Activated CD8-positive, alpha-beta memory T cell treated with anti-CD3 and anti-CD28 coated beads, Interleukin-2, amount 10 ng/mL, durations not matched to agents 7 days and 5 days (primary cell): ENCODE results near the gene ABHD13. TPM values are rescaled to one million over a fixed set of nuclear protein-coding genes. Genes with fewer than 3 reads are reported as not detected.
A peak's percentile ranks its signal among the peaks of the same experiment; 100 is the strongest.
"Not testable (repeated sequence)": the region's sequence is repeated elsewhere in the genome, so short reads cannot be mapped to it uniquely, and the experiment has no call there.

ENCODE experiments used
- ATAC-seq: fragments of 150-1000 bp; cut with Tn5 transposase; one replicate; pipeline ENCODE4 v1.10.0; 2021; ENCODE audit warnings: moderate library complexity
- CTCF ChIA-PET: fragments of 350-600 bp; sonication (Branson Sonifier 250); formaldehyde crosslinking; loops from one replicate; lab custom pipeline; 2021; ENCODE audit warnings: antibody characterized with exemption; lab: Charles Lee
- DNase-seq: peaks from one replicate; pipeline ENCODE4 v3.0.0-alpha.2; 2020
- H3K27ac Mint-ChIP-seq: one replicate; pipeline ENCODE4 v1.8.0; 2021; ENCODE audit warnings: mild to moderate bottlenecking, mixed read lengths
- H3K27me3 Mint-ChIP-seq: one replicate; pipeline ENCODE4 v1.8.0; 2021; ENCODE audit warnings: mixed read lengths
- H3K36me3 Mint-ChIP-seq: one replicate; pipeline ENCODE4 v1.8.0; 2021; ENCODE audit warnings: mild to moderate bottlenecking, mixed read lengths
- H3K4me1 Mint-ChIP-seq: one replicate; pipeline ENCODE4 v1.8.0; 2021; ENCODE audit warnings: mixed read lengths
- H3K4me3 Mint-ChIP-seq: one replicate; pipeline ENCODE4 v1.8.0; 2021; ENCODE audit warnings: mild to moderate bottlenecking, moderate library complexity, mixed read lengths
- H3K9me3 Mint-ChIP-seq: one replicate; pipeline ENCODE4 v1.8.0; 2022; ENCODE audit warnings: low read depth, mixed read lengths
- total RNA-seq, 2 experiments: library from RNA; stranded (reverse); gene quantifications; one replicate each; pipeline ENCODE4 v1.2.3, GENCODE V29; 2021

The ABHD13 gene
- total RNA-seq, 2 experiments from 2014 or later: 5.8 to 6.2 TPM

DNA sequence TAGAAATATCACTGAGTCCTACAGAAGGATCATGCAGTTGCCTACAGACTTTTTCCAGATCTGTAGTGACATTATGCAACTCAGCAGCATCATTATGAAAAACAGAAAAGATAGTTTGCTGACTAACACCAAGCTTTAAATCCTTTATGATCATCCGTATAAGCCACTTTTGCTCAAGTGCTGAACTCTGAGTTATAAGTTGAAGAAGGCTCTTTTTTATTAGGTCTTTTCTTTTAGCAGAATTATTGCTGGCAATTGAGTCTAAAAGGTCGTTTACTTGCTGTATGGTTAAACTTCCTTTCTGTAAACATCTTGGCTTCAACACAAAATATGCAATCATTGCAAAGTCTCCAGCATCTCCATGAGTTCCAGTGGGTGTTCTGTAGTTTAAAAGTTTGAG, 7.6 kb upstream of the ABHD13 start:
- no peak overlapping the region for H3K27ac Mint-ChIP-seq
- CTCF ChIA-PET: no interaction called here
- no peak overlapping the region for H3K4me3 Mint-ChIP-seq
- H3K4me1 Mint-ChIP-seq: peaks cover 17% of the 10 kb centered on the region
- H3K27me3 Mint-ChIP-seq: peaks cover 6% of the 10 kb centered on the region
- peaks cover 31% of the 10 kb centered on the region for H3K36me3 Mint-ChIP-seq
- no peak for DNase-seq
- ATAC-seq: no peak
- no peaks in the 10 kb centered on the region for H3K9me3 Mint-ChIP-seq

DNA sequence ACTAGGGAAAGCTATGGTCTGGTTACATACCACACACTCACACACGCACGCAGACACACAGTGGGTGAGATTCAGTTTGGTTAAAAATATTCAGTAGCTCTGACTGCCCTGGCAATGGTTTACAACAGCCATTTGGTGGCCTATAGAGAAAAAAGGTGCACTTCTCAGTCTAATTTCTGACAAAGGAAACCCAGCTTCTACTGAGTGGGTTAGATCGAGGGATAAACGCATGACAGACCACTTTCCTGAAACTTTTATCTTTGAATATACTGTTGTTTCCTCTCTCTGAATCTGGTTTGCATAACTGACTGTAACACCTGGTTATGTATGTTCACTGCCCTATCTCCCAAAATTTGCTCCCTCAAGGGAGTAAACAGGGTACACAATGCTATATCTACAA, 5.3 kb upstream of the ABHD13 start:
- H3K27ac Mint-ChIP-seq: no peak overlapping the region
- DNase-seq (no peak), ATAC-seq (no peak)
- H3K9me3 Mint-ChIP-seq: no peaks in the 10 kb centered on the region
- H3K4me3 Mint-ChIP-seq: no peak overlapping the region
- CTCF ChIA-PET: no interaction called here
- peaks cover 28% of the 10 kb centered on the region for H3K4me1 Mint-ChIP-seq
- H3K36me3 Mint-ChIP-seq: peaks cover 30% of the 10 kb centered on the region
- no peaks in the 10 kb centered on the region for H3K27me3 Mint-ChIP-seq

DNA sequence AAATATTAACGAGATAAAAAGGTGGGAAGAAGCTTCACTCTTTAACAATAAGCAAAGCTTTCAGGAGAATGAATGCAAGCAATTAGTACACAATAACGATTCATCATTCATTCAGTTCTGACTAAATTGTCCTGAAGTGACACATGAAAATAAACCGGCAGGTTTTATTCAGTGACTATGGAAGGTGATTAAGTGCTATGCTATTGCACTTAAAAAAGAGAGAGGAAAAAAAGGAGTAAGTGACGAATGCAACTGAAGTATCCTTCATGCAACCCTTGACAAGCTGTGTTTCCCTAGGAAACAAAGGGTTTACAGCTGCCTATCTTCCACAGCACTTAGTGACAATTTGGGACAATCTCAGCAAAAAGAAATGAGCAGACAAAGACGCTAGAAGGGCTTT, 4.2 kb upstream of the ABHD13 start:
- peaks cover 29% of the 10 kb centered on the region for H3K4me1 Mint-ChIP-seq
- H3K27me3 Mint-ChIP-seq: no peaks in the 10 kb centered on the region
- peaks cover 23% of the 10 kb centered on the region for H3K36me3 Mint-ChIP-seq
- CTCF ChIA-PET: no interaction called here
- peak overlapping the region; percentile 57 for H3K27ac Mint-ChIP-seq
- no peaks in the 10 kb centered on the region for H3K9me3 Mint-ChIP-seq
- DNase-seq: no peak
- peak overlapping the region; percentile 64 for H3K4me3 Mint-ChIP-seq
- ATAC-seq: no peak

DNA sequence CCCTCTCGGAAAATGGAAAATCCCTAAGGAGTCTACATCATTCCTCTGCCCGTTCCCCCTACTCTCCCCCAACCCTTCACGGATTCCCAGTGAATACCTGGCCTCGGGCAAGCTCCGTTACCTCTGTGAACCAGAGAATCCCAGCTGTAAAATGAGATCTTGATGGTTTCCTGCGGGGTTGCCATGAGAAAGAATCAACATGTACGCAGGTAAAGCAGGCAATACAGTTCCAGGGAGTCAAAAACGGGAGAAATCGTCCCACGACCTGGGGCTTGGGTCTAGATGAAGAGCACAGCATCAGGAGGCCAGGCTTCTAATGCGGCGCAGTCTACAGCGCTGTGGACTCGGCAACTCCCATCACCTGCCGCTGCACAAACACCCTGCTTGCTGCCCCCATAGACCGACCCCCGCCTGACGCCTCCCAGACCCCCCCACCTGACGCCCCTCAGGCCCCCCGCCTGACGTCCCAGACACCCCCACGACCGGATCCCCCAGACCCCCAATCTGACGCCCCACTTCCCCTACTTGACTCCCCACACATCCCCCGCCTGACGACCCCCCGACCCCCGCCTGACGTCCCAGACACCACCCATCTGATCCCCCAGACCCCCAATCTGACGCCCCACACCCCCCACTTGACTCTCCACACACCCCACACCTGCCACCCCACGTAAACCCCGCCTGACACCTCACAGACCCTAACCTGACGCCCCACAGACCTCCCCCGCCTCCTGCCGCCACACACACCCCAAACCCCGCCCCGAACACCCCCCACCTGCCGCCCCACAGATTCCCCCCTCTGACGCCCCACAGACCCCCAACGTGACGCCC, 3.5 kb upstream of the ABHD13 start:
- peak overlapping the region; percentile 57 for H3K27ac Mint-ChIP-seq
- CTCF ChIA-PET: no interaction called here
- H3K9me3 Mint-ChIP-seq: no peaks in the 10 kb centered on the region
- ATAC-seq (no peak), DNase-seq (no peak)
- H3K36me3 Mint-ChIP-seq: peaks cover 18% of the 10 kb centered on the region
- peak overlapping the region; percentile 76 for H3K4me3 Mint-ChIP-seq
- H3K4me1 Mint-ChIP-seq: peaks cover 36% of the 10 kb centered on the region
- no peaks in the 10 kb centered on the region for H3K27me3 Mint-ChIP-seq

DNA sequence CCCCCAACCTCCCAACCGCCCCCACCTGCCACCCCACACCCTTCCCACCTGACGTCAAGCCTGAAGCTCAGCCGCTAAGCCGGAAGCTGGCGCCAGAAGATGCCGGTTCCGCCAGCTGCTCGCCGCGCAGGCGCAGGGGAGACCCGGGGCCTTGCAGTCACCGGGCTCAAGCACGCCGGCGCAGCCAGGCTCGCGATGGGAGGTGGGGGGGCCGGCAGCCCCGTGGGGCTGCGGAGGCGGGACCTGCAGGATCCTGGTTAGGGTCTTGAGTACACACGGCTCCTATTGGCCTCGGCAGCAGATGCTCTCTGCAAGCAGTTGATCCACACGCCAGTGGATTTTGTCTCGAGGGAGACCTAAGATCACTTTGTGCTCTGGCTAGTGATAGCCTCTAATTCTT, 2.8 kb upstream of the ABHD13 start, which contains the start of gene LIG4:
Gene LIG4, minus strand, starts transcription at position 101 of the 400 bp plus-strand sequence. CDS start 4,268 bp downstream, outside the sequence.
- H3K4me1 Mint-ChIP-seq: peaks cover 44% of the 10 kb centered on the region
- peak within 1 kb of the TSS; percentile 76 for H3K4me3 Mint-ChIP-seq
- DNase-seq (peak; percentile 95), ATAC-seq (peak; percentile 80)
- CTCF ChIA-PET: interaction anchor here (1.0 kb wide), 2 partner anchors 38 to 55 kb away, joined by 3 read pairs; partner anchors contain the start of gene TNFSF13B
- no peaks in the 10 kb centered on the region for H3K27me3 Mint-ChIP-seq
- peak within 1 kb of the TSS; percentile 80 for H3K27ac Mint-ChIP-seq
- peaks cover 10% of the 10 kb centered on the region for H3K36me3 Mint-ChIP-seq
- no peaks in the 10 kb centered on the region for H3K9me3 Mint-ChIP-seq

DNA sequence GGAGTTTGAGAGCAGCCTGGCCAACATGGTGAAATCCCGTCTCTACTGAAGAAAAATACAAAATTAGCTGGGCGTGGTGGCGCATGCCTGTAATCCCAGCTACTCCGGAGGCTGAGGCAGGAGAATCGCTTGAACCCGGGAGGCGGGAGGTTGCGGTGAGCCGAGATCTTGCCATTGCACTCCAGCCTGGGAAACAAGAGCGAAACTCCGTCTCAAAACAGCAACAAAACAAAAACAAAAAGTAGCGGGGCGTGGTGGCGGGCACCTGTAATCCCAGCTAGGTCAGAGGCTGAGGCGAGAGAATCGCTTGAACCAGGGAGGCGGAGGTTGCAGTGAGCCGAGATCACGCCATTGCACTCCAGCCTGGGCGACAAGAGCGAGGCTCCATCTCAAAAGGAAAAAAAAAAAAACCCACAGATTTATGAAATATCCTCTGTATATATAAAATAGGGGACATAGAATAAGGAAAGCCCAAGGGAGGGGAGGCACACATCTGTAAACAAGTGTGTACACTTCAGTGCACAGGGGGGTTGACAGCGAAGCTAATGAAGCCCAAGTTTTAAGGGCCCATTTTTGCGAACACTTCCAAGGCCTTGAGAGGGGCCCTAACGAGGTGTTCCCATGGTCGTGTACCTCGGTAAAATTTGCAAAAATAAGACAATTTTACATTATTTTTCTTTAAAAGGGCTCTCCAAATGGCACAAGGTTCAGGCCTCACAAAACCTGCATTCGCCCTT, 717 bp upstream of the ABHD13 start:
- H3K27me3 Mint-ChIP-seq: not testable (repeated sequence)

DNA sequence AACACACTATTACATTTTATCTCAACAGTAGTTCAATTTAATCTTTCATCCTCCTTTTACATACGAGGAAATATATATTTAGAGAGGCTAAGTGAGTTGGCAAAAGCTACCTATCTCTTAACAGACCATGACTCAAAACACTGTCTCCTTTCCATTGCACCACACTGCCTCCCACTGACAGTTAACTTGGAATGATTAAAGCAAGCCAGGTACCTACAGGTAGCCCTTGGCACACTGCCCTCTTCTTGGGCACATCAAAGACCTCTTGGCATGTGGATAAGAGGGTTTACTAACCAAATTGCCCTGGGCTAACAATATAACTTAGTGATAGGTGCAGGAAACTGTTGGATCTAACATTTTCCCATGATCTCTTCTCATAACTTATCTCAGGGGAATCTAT, 1.8 kb downstream of the ABHD13 start:
- peaks cover 41% of the 10 kb centered on the region for H3K4me1 Mint-ChIP-seq
- H3K4me3 Mint-ChIP-seq: peak overlapping the region; percentile 89
- no peaks in the 10 kb centered on the region for H3K27me3 Mint-ChIP-seq
- no peak for DNase-seq
- CTCF ChIA-PET: no interaction called here
- no peak for ATAC-seq
- H3K27ac Mint-ChIP-seq: no peak overlapping the region
- H3K9me3 Mint-ChIP-seq: no peaks in the 10 kb centered on the region
- H3K36me3 Mint-ChIP-seq: peaks cover 2% of the 10 kb centered on the region

More for the DNA sequence above, 717 bp upstream of the ABHD13 start:
- H3K4me3 Mint-ChIP-seq: peak overlapping the region; percentile 89
- peak overlapping the region; percentile 94 for H3K27ac Mint-ChIP-seq
- DNase-seq, H3K36me3 Mint-ChIP-seq, ATAC-seq, H3K9me3 Mint-ChIP-seq: not testable (repeated sequence)
- H3K4me1 Mint-ChIP-seq: peaks cover 49% of the 10 kb centered on the region
- CTCF ChIA-PET: interaction anchor here (0.9 to 2.5 kb wide), 2 partner anchors 52 to 64 kb away, joined by 3 to 7 read pairs; partner anchors contain the start of gene TNFSF13B

DNA sequence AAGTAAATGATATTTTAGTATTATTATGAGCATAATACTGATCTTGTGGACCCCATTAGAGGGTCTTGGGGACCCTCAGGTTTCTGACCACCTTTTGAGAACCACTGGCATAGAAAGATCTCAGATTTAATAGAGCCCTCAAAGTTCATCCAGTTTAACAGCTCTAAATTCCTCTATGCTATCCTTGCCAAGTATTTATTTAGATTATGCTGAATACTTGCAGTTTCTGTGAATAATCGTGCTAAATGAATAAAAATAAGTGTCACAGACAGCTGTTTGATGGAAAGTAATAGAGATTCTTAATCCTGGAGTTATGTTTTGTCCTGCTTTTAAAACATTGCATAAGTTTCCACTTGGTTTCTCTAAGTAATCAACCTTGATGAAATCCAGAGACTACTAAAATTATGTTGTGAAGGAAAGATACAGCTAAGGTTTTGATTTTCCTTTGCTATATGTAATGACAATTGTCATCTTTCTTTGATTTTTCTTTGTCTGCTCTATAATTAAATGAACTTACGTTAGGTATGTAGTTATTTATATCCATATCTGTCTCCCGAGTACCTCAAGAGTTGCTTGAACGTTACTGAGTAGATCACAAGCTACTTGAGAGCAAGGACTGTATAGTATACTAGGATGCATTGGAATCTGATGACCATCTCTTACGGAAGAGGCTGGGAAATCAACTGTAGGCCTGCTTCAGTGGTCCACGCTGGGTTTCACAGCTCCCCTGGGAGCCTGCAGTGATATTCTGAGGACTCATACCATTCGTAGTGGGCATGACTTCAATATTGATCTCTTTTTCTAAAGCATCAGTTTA, 5.7 kb downstream of the ABHD13 start:
- Mint-ChIP-seq H3K27ac (no peak overlapping the region), H3K36me3 (peaks cover 2% of the 10 kb centered on the region), H3K4me3 (no peak overlapping the region), H3K4me1 (peaks cover 46% of the 10 kb centered on the region), H3K9me3 (no peaks in the 10 kb centered on the region), H3K27me3 (no peaks in the 10 kb centered on the region)
- ATAC-seq (no peak), DNase-seq (no peak)
- CTCF ChIA-PET: no interaction called here

DNA sequence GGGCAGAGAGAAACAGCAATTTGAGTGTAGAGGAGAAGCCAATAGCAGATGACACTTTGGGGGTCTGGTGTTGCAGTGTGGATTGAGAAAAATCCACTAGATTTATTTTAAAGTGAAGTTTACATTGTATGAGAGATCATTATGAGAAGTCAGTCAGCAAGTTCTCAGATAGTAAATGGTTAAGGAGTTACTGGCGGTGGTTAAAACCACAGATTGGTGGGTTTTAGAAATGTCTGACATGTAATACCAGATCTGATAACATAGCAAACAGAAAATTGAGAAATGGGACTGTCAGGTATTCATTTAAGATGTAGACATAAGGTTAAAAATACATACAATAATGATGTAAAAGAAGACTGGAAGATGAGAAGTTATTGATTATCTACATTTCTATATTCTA, 7.2 kb downstream of the ABHD13 start:
- DNase-seq: no peak
- ATAC-seq: peak; percentile 74
- Mint-ChIP-seq H3K4me1 (peaks cover 31% of the 10 kb centered on the region), H3K9me3 (no peaks in the 10 kb centered on the region), H3K27ac (no peak overlapping the region), H3K4me3 (no peak overlapping the region), H3K27me3 (no peaks in the 10 kb centered on the region), H3K36me3 (peaks cover 10% of the 10 kb centered on the region)
- CTCF ChIA-PET: interaction anchor here (1.1 kb wide), 3 partner anchors 45 to 672 kb away, joined by 3 to 4 read pairs (median 3); no protein-coding TSS in a partner anchor

DNA sequence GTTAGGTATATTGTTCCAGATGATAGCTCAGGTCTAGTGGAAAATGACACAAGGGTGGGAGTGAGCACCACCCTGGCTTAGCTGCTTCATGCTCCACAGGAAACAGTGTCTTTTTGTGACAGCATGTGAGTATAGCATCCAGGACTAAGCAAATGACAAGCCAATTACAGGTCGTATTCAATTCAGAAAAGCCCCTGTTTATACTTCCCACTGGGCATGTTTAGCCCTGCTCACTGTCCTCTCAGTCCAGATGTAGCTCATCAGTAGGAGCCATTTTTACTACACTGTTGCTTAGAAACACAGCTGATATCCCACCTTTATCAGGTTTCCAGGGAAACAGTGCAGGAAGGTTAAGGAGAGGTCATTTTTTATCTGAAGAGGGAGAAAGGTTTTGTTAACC, 8.0 kb downstream of the ABHD13 start:
- Mint-ChIP-seq H3K4me1 (peaks cover 26% of the 10 kb centered on the region), H3K9me3 (no peaks in the 10 kb centered on the region), H3K36me3 (peaks cover 10% of the 10 kb centered on the region), H3K27me3 (no peaks in the 10 kb centered on the region), H3K4me3 (no peak overlapping the region), H3K27ac (no peak overlapping the region)
- ATAC-seq (peak; percentile 42), DNase-seq (no peak)
- CTCF ChIA-PET: interaction anchor here (0.6 to 1.1 kb wide), 4 partner anchors 45 to 671 kb away, joined by 3 to 4 read pairs (median 3); no protein-coding TSS in a partner anchor

DNA sequence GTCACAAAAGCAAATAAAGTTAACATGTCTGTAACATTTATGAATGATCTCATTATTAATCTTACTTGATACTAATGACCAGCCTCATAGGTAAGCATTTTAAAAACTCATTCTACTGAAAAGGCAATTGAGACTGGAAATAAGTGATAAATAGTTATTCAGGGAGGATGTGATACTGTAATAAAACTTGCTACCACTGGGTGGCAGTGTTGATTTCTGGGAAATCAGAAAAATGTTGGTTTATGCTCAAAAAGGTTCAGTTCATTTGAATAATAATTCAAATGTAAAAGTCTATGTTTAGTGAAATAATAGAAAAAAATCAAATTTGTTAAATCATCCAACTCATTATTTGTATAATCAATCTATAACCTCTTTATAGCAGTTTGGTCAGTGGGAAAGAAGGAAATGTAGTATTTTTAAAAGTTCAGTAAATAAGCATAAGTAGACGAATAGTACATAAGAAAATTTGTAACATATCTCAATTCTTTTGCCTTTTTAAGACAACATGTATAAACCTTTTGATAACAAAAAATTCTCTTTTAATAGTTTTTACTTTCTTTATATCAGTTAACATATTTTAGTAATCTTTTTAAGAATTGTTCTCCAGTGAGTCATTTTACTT, 9.6 kb downstream of the ABHD13 start:
- no peak for DNase-seq
- Mint-ChIP-seq H3K9me3 (no peaks in the 10 kb centered on the region), H3K4me3 (no peak overlapping the region), H3K27ac (no peak overlapping the region), H3K4me1 (peaks cover 25% of the 10 kb centered on the region), H3K27me3 (no peaks in the 10 kb centered on the region), H3K36me3 (peaks cover 10% of the 10 kb centered on the region)
- ATAC-seq: no peak
- CTCF ChIA-PET: no interaction called here

DNA sequence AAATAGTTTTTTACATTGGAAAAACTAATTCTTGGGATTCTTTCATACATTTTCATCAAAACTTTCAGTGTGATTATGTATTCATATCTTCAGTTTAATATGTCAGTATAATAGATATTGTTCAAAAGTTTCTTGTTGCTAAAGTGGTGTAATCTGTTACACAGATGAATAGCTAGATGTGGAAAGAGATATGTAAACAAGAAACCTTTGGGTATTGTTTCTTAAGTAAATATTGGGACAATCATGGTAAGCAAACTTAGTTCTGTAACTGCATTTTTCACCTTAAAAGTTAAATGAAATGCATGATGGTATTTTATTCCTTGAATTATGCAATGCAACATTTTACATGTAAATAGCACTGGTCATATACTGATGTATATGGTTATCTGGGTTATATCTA, 12.2 kb downstream of the ABHD13 start:
- CTCF ChIA-PET: no interaction called here
- no peak overlapping the region for H3K4me3 Mint-ChIP-seq
- no peak for ATAC-seq
- DNase-seq: no peak
- no peaks in the 10 kb centered on the region for H3K27me3 Mint-ChIP-seq
- peaks cover 14% of the 10 kb centered on the region for H3K4me1 Mint-ChIP-seq
- H3K36me3 Mint-ChIP-seq: peaks cover 14% of the 10 kb centered on the region
- no peak overlapping the region for H3K27ac Mint-ChIP-seq
- no peaks in the 10 kb centered on the region for H3K9me3 Mint-ChIP-seq
